Measurements from ENCODE around the gene DDX20.
A peak's percentile ranks its signal among the peaks of the same experiment; 100 is the strongest.

The DDX20 gene

DNA sequence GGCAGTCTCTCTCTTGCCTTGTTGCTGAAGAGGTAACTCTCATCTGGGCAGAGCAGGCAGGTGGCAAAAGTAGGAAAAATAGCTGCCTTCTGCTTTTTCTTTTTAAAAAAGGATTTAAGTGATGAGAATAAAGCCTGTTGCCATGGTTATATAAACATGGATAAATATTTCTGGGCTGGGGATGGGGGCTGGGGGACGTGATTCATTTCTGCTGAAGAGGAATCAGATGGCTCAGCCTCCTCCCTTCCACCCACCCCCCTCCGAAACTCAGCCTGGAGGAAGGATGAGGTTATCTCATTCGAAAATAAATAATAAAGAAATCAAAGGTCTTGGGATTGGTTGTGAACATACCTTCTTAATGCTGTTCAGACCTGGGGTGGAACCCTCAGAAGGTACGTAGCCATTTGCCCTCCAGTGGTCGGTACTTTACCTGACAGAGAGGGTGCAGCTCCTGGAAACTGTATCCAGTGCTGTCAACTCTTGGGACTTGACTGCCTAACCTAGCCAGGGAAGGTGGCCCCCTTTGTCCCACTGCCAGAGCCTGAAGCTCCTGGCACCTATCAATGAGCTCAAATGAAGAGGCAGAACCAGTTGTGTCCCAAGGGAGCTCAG is 12.7 kb upstream of the DDX20 start:
- in situ Hi-C loops (cut with HindIII; ENCODE audit: low pct_ligation_motif_present, low pct_unique_long_range_greater_than_20kb, low sequenced_read_pairs) = no loop called here
- no peak for DNase-seq

DNA sequence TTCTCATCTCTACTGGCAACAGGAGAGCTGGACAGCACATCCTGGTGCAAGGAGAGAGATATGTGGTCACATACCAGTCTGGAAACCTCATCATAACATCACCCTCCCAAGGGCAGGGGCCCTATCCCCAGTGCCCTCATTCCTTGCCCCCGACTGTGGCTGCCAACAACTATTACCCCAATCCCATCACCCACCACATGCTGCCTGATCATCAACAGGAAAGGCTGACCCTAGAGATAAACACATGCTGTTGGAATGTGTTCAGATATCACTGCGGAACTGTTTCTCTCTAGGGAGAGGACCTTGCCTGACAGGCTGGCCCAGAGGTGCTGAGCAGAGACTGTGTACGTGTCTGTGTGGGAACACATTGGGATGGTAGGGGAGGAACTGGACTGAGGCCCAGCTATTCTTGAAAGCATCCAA is 12.0 kb upstream of the DDX20 start:
- in situ Hi-C loops (cut with HindIII; ENCODE audit: low pct_ligation_motif_present, low pct_unique_long_range_greater_than_20kb, low sequenced_read_pairs) = no loop called here
- DNase-seq = no peak

DNA sequence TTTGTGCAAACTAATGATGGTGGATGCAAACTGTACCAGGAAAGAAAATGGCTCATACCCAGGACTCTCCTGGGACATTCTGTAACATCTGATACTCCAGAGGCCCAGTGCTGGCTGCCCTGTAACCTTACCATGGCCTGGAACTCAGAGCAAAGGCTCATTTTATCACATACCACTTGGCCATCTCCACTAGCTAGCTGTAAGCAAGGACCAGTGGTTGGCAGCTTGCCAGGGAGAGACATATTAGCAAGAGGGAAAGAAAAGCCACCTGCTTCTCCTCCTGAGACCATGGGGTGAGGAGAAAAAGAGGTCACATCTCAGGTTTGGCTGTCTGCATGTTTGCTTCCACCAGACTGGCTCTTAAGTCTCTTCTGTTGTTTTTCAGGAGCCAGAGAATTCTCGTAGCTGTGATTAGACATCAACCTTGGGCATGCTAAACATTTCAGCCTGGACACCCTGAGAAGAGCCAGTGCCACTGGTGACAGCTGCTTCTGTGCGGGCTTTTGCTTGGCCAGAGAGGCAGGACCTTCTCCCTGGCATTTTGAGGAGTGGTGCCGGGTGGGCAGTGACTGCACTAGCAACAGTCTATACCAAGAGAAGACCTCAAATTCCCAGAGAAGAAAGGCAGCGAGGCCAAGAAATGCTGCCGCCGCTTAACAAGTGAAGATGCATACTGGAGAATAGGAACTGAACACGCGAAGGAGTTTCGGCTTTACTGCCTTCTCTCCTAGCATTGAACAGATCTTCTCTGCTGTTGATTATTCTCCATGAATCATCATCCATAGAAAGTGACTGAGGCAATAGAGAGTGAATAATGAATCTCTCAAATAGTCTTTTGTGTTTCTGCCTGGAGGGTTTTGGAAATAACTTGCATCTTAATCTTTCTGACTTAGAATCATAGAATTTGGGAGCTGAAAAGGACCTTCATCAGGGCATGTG is 9.8 kb upstream of the DDX20 start:
- in situ Hi-C loops (cut with HindIII; ENCODE audit: low pct_ligation_motif_present, low pct_unique_long_range_greater_than_20kb, low sequenced_read_pairs) = no loop called here
- DNase-seq = no peak

DNA sequence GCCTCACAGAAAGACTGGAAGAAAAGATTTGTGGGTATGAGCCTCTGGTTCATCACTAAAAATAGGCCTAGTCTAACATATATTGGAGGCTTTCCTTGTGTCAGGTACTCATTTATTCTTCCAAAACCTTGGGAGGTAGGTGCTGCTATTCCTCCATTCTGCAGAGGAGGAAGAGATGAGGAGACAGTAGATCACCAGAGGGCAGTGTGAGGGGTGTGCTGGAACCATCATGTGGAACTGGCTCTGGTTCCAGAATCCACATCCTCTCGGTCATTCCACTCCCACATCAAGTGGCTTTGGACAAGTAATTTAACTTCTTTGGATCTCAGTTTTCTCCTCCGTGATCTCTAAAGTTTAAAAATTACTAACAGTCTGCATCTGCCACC is 9.1 kb upstream of the DDX20 start:
- DNase-seq = no peak
- in situ Hi-C loops (cut with HindIII; ENCODE audit: low pct_ligation_motif_present, low pct_unique_long_range_greater_than_20kb, low sequenced_read_pairs) = no loop called here

DNA sequence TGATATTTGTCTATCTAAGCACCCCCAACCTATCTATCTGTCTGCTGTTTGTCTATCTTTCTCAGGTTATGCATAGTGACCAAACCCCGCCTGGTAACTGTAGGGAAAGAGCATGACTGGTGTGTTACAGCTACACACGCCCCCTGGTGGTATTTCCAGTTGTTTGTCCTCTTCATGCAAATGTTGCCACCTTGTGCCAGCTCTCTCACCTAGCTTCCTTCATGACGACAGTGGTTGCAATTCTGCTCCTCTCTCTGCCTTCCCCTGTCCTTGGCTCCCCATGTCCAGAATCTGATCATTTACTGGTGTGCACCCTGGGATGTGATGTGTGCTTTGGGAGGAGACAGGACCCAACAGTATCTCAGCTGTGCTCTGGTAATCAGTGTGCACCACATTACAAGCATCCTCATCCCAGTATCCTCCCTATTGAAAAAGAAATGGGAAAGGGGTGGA is 8.4 kb upstream of the DDX20 start:
- in situ Hi-C loops (cut with HindIII; ENCODE audit: low pct_ligation_motif_present, low pct_unique_long_range_greater_than_20kb, low sequenced_read_pairs) = no loop called here

DNA sequence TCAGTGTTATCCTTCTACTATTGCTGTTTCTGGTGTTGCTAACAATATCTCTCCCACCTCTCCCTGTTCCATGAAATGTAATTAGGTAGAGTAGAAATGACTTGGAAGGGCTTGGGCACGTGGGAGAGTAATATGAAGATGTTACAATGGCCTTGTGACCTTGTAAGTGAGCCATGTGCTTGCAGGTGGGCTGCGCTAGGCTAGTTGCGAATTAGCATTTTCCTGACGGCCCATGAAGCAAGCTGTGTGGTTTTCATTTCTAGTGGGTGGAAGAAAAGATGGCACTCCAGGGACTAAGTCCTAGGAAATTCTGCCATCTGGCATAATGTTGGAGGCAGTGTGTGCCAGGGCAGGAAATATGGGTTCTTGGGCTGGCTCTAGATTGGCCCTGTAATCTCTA is 7.8 kb upstream of the DDX20 start:
- in situ Hi-C loops (cut with HindIII; ENCODE audit: low pct_ligation_motif_present, low pct_unique_long_range_greater_than_20kb, low sequenced_read_pairs) = no loop called here
- DNase-seq = no peak

More for the DNA sequence above, 8.4 kb upstream of the DDX20 start:
- DNase-seq = peak; percentile 72

DNA sequence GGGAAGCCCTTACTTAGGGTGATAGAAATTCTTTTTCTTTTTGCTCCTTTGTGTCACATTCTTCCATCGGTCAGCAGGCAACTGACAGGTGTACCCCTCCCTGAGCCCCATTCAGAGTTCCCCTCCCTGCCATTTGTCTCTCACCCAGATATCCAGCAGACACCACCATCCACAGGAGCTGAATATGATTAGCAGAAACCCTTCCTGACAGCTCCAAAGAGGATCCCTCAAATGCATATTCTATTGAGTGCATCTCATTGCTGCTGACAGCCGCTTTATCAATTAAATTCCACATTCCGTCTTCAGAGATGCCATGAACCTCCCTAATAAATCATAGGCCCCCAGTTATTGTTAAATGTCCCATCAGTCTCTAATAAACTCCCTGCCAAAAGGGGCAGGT is 6.1 kb upstream of the DDX20 start:
- in situ Hi-C loops (cut with HindIII; ENCODE audit: low pct_ligation_motif_present, low pct_unique_long_range_greater_than_20kb, low sequenced_read_pairs) = no loop called here
- DNase-seq = no peak

DNA sequence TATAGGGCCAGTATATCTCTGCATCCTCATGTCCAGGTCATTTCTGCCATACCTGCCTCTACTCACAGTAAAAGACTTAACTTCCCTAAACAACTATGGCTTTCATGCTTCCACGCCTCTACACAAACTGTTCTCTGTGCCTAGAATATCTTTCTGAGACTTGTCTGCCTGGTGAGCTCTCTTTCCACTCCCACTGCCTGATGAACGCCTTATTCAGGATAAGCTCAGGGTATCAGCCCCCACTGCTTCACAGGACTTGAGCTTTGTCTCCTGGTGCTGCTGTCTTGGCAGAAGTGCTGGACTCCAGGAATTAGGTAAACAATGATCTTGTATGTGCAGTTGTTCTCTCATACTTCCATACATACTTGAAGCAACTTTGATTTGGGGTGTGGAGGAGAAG is 4.8 kb upstream of the DDX20 start:
- in situ Hi-C loops (cut with HindIII; ENCODE audit: low pct_ligation_motif_present, low pct_unique_long_range_greater_than_20kb, low sequenced_read_pairs) = no loop called here

DNA sequence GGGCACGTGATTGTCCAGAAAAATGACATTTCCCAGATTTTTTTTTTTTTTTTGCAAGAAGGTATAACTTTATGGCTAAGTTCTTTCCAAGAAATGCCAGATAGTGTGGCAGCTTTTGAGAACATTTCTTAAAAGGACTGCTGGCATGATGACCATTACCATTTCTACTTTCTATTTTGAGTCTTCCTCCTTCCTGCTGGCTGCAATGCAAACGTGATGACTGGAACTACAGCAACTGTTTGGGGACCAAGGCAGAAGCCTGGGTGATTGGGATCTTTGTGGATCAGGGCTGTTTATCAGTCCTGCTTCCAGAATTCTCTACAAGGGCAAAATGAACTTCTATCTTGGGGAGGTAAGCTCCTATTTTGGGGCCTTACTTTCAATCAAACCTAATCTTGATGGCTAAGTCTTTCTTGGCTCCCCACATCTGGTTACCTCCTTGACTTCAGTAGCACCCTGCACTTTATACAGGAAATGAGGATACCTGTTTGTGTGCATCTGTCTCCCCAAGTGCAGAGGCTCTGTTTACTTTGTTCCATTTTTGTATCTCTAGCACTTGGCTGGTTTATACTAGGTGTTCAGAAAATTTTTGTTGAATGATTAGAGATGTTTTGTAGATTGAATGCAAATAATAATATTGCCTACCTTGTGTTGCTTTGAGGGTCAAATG is 3.7 kb upstream of the DDX20 start:
- no peak for DNase-seq
- in situ Hi-C loops (cut with HindIII; ENCODE audit: low pct_ligation_motif_present, low pct_unique_long_range_greater_than_20kb, low sequenced_read_pairs) = no loop called here

More for the DNA sequence above, 4.8 kb upstream of the DDX20 start:
- no peak for DNase-seq

DNA sequence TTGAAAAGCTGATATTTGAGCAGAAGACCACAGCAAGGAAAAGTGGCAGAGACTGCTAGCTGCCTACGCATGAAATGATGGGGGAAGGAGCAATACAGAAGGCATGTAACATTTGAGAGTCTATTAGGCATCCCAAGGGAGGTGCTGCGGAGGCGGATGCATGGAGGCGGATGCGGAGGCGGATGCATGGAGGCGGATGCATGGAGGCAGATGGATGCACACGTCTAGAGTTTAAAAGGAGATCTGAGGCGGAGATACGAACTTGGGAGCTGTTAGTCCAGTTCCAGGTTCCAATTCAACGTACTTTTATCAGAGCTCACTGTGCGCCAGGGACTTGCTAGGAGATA is 744 bp upstream of the DDX20 start:
- in situ Hi-C loops (cut with HindIII; ENCODE audit: low pct_ligation_motif_present, low pct_unique_long_range_greater_than_20kb, low sequenced_read_pairs) = no loop called here
- DNase-seq = peak; percentile 51

DNA sequence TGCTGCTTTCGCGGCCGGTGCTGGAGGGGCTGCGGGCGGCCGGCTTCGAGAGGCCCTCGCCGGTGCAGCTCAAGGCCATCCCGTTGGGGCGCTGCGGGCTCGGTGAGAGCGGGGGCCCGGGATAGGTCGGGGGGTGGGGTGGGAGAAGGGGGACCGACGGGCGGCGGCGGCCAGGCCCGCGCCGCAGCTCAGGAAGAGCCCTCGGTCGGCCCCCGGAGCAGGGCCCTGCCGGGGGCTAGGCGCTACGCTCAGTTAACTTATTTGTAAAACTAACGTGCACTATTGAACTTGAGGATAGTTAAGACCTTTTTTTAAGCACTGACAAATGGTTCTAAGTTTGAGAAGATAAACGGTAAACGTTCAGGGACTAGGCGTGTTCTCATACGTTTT is 418 bp downstream of the DDX20 start:
- in situ Hi-C loops (cut with HindIII; ENCODE audit: low pct_ligation_motif_present, low pct_unique_long_range_greater_than_20kb, low sequenced_read_pairs) = no loop called here
- no peak for DNase-seq

DNA sequence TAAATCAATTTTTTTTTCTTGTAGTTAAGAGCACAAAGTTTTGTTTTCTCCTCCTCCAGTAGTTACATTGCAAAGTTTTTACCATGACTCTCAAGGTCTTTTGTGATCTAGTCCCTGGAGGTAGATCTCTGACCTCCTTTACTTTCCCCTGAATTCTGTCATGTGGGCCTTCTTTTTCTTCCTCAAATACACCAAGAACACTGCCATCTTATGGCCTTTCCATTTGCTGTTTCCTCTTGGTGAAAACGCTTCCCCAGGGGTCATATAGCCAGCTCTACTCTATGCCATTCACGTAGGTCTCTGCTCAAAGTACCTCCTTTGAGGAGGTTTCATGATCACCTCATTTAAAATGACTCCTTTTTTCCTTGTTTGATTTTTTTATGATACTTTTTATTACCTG is 2.7 kb downstream of the DDX20 start:
- in situ Hi-C loops (cut with HindIII; ENCODE audit: low pct_ligation_motif_present, low pct_unique_long_range_greater_than_20kb, low sequenced_read_pairs) = no loop called here
- peak; percentile 8 for DNase-seq

DNA sequence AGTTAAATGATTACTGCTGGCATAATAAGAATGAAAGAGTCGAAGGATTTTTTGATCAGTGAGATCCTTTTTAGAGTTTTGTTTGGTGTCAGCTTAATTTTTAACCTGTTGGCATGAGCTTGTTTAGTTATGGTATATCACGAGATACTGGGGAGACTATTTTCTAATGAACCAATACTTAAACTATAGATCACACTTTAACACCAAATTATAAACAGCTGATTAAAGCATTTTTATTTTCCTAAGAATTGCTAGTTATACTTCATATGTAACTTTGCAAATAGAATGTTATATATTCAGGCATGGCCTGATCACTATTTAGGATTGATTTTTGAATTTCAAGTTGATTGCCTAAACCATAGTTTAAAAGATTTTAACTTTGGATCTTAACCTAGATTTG is 6.0 kb downstream of the DDX20 start:
- in situ Hi-C loops (cut with HindIII; ENCODE audit: low pct_ligation_motif_present, low pct_unique_long_range_greater_than_20kb, low sequenced_read_pairs) = no loop called here

DNA sequence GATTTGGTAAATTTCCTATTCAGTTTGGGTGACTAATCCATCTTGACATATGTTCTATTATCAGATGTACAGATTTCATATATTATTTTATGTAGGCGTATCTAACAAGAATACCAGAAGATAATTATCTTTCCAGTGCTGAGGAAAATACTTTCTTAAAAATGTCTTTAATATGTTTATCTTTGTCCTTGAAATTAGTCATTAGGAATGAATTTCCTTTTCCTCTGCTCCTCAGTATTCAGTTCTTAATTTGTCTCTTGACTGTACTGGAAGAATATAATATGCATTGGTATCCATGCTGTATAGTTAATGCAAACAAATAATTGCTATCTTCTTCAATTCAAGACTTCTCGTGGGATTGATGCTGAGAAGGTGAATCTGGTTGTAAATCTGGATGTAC is 6.6 kb downstream of the DDX20 start:
- no peak for DNase-seq
- in situ Hi-C loops (cut with HindIII; ENCODE audit: low pct_ligation_motif_present, low pct_unique_long_range_greater_than_20kb, low sequenced_read_pairs) = no loop called here

More for the DNA sequence above, 6.0 kb downstream of the DDX20 start:
- DNase-seq = no peak

DNA sequence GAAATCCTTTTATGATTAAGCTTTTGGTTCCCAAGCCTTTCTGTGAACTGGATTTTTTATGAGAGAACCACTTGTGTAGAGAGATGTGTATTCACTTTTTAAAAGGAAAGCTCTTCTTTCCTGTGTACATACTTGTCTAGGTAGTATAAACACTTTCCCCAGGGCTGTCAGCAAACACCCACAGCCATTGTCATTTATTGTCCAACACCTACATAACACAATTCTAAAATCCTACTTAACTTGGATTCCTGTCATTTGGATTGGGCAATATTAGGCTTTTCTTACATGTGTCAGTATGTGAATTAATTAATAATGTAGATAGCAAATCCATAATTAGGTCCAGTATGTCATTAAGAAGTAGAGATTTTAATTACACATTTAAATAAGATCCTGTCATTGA is 12.3 kb downstream of the DDX20 start:
- DNase-seq = no peak
- in situ Hi-C loops (cut with HindIII; ENCODE audit: low pct_ligation_motif_present, low pct_unique_long_range_greater_than_20kb, low sequenced_read_pairs) = no loop called here

DNA sequence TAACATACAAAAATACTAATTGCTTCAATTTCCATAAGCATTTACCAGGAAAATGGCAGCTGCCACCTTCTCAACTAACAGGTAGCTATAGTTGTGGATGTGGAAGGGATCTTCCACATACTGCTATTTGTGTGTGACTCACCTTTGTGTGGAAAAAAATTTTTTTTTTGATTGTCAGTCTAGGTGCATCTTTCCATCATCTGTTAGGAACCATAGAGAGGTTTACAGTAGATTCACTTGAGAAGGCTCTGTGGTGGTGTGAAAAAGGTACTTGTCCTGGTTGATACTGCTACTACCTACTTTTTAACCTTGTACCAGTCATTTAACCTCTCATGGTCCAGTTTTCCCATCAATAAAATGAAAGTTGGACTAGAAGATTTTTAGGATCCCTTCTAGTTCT is 12.9 kb downstream of the DDX20 start:
- in situ Hi-C loops (cut with HindIII; ENCODE audit: low pct_ligation_motif_present, low pct_unique_long_range_greater_than_20kb, low sequenced_read_pairs) = no loop called here
- DNase-seq = no peak

DNA sequence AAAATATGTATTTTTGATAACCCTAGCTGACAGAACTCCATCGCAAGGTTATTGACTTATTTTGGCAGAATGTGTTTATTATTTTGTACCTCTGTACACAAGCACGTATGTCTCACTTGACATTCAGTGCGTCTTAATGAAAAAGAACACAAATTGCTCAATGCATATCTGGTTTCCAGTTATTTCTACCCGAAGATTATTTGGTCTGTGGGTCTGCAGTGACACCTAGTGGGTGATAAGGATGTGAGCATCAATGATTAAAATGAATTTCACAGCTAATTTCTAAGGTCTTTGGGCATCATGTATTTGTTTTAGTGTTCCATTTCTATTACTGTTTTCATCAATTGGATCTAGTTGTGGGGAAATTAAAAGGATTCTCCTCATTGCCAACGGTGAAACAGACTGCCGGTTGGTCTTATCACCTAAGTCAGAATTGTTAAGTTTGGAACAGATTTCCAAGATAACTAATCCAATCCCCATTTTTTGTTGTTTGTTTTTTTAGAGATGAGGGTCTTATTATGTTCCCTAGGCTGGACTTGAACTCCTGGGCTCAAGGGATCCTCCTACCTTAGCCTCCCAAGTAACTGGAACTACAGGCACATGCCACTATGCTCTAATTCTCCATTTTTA is 13.9 kb downstream of the DDX20 start:
- in situ Hi-C loops (cut with HindIII; ENCODE audit: low pct_ligation_motif_present, low pct_unique_long_range_greater_than_20kb, low sequenced_read_pairs) = no loop called here
- peak; percentile 62 for DNase-seq

DNA sequence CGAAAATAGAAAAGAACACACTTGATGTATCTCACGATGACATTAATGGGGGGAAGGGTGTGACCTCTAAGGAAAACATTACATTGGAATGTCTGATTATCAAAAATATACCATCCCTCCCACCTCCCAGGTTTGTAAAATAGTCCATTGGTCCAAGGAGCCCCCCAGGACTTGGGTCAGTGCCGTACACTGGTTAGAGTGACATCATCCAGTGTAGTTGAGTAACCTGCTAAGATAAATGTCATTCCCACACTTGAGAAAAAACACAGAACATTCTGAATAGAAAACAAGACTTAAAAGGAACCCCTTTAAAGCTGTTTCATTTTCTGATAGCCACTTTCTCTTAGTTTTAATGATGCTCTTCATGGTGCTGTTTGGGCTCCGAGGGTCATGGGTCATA is 15.2 kb downstream of the DDX20 start:
- in situ Hi-C loops (cut with HindIII; ENCODE audit: low pct_ligation_motif_present, low pct_unique_long_range_greater_than_20kb, low sequenced_read_pairs) = no loop called here

DNA sequence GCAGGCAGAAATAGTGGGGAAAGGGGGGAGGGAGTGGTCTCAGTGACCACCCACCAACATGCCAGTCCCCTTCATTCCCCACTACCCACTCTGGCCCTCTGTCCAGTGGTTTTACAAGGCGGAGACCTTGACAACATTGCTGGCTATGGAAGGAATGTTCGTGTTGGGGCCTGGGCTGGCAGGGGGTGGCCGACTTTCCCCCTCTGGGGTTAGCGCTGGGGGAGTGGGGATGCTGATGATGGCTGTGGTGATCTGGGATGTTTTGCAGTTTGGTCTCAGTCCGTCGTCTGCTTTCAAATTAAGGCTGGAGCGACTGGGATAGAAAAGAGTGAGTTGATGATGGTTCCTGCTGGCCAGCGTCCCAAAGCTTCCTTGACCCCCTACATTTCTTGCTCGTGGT is 20.3 kb downstream of the DDX20 start:
- in situ Hi-C loops (cut with HindIII; ENCODE audit: low pct_ligation_motif_present, low pct_unique_long_range_greater_than_20kb, low sequenced_read_pairs) = no loop called here
- no peak for DNase-seq

More for the DNA sequence above, 15.2 kb downstream of the DDX20 start:
- DNase-seq = no peak

Measured in ACHN (cell line).